ENCODE data around the gene IL1R1.

Gene IL1R1

DNA sequence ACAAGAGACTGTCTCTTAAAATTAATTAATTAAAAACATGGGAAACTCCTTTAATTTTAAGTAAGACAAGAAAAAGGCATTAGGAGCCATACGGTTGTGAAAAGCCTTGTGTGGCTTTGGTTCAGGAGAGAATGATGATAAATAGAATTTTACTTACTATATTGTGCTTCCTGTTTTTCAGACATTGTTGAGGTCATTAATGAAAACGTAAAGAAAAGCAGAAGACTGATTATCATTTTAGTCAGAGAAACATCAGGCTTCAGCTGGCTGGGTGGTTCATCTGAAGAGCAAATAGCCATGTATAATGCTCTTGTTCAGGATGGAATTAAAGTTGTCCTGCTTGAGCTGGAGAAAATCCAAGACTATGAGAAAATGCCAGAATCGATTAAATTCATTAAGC is 33.6 kb downstream of the IL1R1 start:
- DNase-seq (ENCODE audit: low read depth) = no peak

DNA sequence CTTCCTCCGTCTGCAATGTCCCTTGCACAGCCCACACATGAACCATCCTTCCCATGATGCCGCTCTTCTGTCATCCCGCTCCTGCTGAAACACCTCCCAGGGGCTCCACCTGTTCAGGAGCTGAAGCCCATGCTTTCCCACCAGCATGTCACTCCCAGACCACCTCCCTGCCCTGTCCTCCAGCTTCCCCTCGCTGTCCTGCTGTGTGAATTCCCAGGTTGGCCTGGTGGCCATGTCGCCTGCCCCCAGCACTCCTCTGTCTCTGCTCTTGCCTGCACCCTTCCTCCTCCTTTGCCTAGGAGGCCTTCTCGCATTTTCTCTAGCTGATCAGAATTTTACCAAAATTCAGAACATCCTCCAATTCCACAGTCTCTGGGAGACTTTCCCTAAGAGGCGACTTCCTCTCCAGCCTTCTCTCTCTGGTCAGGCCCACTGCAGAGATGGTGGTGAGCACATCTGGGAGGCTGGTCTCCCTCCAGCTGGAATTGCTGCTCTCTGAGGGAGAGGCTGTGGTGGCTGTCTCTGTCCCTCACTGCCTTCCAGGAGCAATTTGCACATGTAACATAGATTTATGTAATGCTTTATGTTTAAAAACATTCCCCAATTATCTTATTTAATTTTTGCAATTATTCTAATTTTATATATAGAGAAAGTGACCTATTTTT is 35.4 kb downstream of the IL1R1 start:
- DNase-seq (ENCODE audit: low read depth) = no peak

DNA sequence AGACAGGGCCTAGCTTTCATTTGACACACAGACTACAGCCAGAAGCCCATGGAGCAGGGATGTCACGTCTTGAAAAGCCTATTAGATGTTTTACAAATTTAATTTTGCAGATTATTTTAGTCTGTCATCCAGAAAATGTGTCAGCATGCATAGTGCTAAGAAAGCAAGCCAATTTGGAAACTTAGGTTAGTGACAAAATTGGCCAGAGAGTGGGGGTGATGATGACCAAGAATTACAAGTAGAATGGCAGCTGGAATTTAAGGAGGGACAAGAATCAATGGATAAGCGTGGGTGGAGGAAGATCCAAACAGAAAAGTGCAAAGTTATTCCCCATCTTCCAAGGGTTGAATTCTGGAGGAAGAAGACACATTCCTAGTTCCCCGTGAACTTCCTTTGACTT is 36.5 kb downstream of the IL1R1 start:
- DNase-seq (ENCODE audit: low read depth) = no peak

DNA sequence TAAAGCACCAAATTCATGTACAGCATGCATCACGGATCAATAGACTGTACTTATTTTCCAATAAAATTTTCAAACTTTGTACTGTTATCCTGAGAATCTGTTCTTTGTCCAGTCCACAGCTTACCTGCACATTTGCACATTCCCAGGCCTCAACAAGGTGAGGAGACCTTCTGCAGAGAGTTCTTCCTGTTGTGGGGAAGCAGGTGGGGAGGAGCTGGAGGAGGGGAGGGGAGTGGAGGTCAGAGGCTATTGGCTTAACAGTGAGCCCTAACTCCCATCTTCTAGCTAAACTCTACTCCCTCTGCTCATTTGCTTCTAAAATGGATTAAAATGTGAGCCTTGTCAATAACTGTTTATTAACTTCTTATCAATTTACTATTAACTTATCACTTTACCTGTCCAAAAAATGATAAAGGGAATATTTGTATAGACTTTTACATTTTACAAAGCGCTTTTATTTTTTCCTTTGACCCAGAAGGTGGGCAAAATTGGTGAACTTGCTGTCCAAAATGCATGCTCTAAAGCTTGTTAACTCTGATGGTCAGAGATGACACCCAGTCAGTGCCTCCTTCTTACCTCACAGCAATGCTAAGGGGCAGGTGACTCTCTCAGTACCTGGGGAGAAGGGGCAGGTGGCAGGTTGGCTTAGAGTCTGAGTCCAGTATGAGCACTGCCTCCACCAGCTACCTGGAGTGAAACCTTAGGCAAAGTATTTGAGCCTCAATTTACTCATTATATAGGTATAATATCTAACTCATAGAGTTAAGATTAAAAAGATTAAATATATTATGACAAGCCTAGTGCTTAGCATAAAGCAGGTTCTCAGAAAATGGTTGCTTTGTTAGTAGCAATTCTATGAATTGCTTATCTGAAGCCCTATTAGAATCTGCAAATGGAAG is 37.5 kb downstream of the IL1R1 start:
- no peak for DNase-seq (ENCODE audit: low read depth)

DNA sequence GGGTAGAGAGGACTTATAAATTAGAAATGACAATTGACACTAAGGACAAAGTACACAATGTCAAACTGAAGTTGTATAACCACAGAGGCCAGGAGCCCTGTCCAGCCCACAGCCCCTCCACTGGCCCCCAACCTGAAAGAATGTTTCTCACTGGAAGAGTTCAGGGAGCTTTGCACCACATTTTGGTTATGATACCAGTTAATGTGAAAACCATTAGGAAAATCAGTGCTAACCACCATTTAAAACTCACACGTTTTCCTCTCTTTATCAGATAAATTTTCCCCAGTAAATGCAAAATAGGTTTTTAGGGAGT is 38.1 kb downstream of the IL1R1 start:
- no peak for DNase-seq (ENCODE audit: low read depth)

DNA sequence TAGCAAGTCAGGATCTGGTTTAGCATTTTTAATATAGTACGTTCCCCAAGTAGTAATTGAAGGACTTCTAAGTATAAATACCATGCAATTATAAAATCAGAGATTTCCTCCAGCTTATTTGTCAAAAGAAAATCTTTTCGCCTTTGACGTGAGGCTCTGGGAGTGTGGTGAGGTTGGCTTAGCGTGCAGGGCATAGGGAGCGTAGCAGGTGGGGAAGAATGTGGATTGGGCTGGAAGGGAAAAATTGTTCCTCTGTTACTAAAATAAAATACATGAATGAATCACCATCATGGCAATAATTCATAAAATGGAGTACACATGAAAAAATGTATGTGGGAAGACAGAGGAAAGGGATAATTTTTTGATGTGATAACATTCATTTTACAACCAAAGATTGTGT is 38.8 kb downstream of the IL1R1 start:
- DNase-seq (ENCODE audit: low read depth) = no peak

DNA sequence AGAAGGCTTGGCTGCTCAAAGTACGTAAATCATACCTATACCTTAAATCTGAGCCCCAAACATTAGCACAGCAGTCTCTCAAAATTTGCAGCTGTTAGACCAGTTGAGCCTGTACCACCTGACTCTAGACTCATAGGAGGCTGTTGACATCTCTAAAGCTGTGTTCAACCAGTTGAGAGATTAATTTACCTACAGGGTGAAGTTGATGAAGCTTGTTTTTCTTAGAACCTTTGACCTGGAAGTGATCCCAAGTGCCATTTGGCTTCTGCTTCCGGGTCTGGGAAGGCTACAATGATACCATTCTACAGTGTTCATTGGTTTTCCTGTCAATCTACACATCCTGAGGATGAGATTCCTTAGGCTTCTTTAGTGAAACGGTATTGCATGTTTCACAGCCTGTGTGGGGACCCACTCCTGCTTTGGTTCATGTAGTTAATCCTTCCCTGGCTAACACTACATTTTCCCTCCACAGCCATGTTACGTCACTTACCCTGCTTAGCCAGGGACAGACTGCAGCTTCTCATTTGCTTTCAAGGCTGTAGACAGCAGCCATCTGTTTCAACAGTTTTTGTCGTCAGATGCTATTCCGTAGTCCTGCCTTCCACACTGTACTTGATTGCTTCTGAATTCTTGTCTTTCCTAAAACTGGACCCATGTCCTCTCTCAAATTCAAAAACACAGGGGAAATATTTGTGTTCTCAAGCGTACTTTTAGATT is 39.5 kb downstream of the IL1R1 start:
- no peak for DNase-seq (ENCODE audit: low read depth)

DNA sequence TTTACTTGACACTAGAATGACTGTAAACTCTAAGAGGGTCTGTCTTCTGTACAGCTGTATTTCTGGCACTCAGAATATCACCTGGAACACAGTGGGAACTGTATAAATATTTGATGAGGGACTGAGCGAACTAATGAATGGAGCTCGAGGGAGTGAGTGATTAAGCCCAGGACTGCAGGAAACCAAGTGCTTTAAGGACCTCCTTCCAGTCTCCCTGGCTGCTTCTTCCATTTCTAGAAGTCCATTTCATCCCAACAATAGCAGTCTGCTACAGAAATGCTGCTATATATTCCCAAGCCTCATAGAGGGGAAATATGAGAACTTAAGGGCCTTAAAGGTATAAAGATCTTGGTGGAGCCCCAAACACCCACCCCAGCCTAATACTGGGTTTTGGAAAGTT is 41.5 kb downstream of the IL1R1 start:
- DNase-seq (ENCODE audit: low read depth) = no peak

DNA sequence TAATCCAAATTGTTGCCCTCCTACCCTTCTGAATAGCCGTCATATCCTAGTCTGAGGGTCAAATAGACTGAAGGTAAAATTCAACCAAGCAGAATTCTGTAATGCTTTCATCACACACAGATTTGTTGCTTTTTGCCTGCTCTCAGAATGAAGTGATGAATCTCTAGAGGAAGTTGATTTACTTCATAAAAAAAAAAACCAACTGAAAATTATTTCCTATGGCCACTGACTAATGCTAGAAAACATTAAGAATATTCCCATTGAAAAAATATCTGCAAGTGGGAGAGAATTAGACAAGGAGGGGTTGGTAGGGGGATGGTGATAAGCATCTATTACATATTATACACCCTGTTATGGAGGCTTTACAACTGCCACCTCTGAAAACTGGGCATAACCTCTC is 42.0 kb downstream of the IL1R1 start:
- no peak for DNase-seq (ENCODE audit: low read depth)

DNA sequence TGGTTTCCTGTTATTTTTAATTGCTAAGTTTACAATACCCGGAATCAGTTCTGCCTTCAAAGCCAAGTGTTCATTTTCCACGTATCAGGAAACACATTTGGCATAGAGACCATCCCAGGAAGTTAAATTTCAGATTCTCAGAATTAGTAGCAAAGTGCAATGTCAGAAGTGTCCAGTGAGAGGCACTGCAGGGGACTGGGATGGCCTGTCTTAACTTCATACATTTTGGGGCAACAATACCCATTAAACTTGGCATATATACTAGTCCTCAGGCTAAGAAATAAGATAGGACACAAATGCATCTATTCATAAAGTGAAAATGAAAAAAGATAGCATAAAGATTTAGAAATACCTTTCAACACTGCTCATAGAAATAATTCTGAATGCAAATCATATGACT is 42.8 kb downstream of the IL1R1 start:
- no peak for DNase-seq (ENCODE audit: low read depth)

DNA sequence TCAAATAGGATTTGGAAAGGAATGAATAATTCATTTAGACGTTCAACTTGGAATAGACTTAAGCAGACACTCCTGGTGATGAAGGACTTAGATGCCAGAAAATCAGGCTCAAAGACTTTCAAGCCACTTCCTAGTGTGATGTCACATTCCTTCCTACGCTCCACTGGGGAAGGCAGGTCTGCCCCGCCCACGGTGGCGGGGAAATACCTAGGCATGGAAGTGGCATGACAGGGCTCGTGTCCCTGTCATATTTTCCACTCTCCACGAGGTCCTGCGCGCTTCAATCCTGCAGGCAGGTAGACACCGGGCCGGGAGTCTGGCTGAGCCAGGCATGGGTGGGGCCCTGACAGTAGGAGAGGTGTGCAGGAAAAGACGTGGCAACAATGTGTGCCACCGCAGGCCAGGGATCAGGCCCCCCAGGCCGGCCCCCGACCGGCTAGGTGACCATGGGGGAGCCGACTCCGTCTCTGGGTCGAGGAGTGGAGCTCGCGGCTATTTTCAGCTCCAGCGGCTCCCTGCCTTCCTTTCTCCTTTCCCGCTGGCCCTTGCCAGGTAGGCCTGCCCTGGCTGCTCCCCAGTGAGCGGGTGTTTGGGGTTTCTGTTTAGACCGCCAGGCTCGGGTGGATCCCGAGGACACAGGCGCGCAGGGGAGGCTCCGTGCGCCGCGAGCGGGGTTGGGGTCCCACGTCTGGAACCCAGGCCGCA is 44.4 kb downstream of the IL1R1 start, which contains the start of gene IL1RL2:
Gene IL1RL2, plus strand, starts transcription at position 233 of the 705 bp plus-strand sequence. CDS start 845 bp downstream, outside the sequence.
- no peak for DNase-seq (ENCODE audit: low read depth)

DNA sequence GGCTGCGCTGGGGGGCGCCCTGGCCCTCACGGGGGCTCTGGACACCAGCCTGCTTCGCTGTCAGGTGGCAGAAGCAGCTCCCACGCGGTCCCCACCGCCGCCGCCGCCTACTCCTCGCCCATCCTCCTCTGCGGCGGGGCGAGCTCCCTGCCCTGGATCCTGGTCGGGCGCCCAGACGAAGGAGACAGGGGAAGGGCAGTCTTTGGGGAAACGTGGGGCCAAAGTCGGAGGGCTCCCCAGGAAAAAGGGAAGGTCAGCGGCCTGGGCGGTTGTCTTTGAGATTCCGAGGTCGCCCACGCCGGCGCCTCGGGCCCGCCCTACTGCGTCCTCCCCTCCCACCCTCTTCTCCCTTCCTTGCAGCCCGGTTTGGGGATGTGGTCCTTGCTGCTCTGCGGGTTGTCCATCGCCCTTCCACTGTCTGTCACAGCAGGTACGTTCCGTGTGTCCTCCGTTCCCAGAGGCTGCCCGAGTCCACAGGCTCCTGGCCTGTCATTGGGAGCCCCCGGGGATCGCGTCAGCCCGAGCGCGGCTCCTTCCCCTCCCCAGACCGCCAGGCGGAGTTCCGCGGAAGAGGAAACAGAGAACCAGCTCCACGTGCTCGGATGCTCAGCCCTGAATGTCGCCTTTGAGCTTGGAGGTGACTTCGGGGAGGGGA is 45.1 kb downstream of the IL1R1 start:
- DNase-seq (ENCODE audit: low read depth) = peak; percentile 29

DNA sequence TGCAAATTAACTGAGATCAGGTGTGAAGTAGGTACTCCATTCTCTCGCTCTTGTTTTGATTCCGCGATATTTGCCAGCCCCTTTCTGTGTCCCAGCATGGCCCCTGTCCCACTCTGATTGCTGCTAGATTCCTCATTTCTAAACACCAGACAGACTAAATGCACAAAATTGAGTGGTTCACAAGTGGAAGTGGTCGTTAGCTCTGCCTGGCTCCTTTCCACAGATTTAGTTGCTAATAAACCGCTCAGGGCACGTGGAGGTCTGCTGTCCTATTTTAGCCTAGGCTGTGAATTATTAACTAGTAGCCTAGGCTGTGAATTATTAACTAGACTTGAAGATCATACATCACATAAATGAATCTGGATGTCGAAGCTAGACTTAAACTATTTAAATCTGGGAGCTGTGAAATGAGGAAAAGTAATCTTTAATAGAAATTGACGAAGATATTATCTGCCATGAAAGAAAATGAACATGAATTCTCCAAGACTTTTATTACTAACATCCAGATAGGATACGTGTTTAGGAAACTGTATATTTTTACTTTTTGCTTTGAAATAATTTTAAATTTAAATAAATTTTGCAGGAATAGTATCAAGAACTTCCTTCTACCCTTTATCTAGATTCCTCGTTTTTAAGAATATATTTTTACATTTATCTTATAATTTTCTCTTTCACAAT is 48.0 kb downstream of the IL1R1 start:
- DNase-seq (ENCODE audit: low read depth) = no peak

DNA sequence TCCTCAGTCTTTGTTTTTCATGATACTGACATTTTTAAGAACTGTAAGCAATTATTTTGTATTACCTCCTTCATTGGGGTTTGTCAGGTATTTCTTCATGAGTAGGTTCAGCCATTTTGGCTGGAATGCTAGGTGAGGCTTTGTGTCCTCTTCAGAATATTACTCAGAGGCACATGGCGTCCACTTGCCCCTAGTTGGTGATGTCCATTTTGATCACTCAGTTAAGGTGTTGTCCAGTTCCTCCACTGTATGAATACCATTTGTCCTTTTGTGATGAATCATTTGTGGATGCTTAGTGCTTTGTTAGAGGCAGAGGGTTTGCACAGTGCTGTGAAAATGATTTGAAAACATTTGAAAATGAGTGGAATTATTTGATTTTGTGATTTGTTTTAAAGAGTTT is 49.0 kb downstream of the IL1R1 start:
- DNase-seq (ENCODE audit: low read depth) = no peak

DNA sequence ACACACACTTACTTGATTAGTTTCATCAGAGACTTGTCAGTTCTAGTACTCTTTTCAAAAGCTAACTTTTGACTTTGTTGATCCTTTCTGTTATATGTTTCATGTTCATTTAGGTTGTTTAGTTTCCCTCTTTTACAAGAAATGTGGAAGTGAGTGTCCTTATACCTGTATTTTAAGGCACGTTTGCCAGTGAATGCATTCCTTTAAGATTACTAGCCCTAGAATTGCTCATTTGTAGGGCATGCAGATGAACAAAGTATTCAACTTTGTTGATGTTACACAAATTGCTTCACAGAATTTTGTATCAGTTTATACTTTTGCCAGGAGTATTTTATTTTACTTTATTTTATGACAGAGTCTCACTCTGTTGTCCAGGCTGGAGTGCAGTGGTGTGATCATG is 50.5 kb downstream of the IL1R1 start:
- no peak for DNase-seq (ENCODE audit: low read depth)

DNA sequence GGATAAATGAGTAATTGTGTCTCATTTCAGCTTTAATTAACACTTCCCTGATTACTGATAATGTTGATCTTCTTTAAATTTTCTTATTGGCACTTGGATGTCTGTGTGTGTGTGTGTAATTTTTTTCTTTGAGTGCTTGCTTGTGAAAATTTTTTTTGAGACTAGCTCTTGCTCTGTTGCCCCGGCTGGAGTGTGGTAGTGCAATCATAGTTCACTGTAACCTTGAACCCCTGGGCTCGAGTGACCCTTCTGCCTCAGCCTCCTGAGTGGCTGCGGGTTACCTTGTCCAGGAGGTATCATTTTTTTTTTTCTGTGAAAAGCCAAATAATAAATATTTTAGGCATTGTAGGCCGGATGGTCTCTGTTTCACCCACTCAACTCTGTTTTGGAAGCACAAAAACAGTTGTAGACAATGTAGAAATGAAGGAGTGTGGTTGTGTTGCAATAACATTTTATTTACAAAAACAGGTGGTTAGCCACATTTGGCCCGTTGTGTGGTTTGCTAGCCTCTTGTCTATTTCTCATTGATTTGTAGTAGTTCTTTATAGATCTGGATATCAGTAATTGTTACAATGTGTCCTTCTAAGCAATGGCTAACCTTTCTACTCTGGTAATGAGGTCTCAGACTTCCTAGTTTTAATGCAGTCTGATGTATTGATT is 52.2 kb downstream of the IL1R1 start:
- no peak for DNase-seq (ENCODE audit: low read depth)

DNA sequence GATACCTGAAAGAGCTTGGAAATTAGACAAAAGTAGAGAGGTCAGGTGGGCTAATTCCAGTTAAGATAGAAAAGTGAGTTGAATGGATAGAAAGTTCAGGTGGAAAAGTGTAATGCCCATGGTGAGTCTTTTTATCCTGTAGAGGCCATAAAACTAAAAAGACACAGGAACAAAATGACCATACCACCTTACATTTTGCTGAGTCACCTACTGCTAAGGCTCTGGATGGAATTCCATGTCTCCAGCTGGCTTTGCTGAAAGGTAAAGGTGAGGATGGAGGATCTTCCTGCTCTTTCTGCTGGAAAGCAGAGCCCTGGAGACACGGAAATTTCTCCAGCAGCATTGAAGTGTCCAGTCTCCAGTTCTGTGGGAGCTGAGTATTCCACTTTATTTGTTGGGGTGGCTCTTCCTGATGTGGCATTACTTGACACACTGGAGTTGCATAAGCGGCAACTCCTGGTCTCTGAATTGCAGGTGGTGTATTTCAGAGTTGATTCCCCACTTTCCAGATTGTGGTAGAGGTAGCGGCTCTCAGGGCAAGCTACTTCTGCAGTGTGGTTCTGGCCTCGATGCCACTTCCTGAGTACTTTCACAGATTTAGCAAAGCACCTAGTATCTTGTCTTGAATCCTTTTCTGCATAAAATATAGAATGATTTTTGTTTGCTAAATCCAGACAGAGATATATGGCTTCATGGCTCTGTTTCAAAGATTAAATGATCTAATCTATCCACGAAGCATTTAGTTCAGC is 55.0 kb downstream of the IL1R1 start:
- no peak for DNase-seq (ENCODE audit: low read depth)

DNA sequence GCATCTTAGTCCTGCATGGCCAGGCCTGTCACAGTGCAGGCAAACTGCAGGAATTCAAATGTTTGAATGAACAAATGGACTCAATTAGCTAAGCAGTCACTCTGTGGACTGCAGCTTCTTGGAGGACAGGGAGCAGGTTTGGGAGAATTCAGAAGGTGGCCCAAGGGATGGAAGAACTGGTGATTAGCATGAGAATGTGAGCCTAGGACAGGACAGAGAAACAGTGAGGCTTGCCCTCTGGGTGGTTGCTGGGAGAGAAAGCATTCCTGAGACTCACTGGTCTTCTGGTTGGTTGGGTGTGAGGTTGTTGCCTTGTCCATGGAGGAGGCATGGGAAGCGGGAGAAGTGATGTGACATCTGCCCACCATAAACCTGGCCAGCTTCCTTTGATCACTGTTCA is 58.0 kb downstream of the IL1R1 start:
- no peak for DNase-seq (ENCODE audit: low read depth)

DNA sequence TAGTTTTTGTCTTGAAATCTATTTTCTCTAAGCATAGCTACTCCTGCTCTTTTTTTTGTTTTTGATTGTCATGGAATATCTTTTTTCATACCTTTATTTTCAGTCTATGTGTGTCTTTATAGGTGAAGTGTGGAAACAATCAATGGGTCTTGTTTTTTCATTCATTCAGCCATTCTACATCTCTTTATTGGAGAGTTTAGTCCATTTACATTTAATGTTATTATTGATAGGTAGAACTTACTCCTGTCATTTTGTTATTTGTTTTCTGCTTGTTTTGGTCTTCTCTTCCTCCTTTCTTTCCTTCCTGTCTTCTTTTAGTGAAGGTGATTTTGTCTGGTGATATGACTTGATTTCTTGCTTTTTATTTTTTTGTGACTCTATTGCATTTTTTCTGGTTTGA is 62.1 kb downstream of the IL1R1 start:
- no peak for DNase-seq (ENCODE audit: low read depth)
